ENCODE measurements around the gene RHOF. TPM values are rescaled to one million over a fixed set of nuclear protein-coding genes. Genes with fewer than 3 reads are reported as not detected.

RHOF gene
- total RNA-seq, 1 donor from 2014 or later: 194 TPM

DNA sequence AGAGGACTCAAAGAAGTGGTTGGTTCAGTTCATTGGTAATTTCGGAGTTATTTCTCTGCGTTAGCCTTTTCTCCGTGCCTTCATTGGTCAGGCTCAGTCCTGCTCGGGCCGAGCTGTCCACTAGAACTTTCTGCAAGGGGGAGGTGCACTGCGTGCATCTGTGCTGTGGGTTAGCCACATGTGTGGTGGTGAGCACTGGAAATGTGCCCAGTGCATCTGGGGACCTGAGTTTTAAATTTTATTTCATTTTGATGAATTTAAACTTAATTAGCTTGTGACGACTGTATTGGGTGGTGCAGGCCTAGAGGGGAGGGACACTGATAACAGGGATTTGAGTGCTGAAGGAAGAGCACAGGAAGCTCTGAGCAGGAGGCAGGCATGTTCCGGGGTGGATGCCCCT, 34.8 kb upstream of the RHOF start:
- Histone ChIP-seq H3K36me3 (ENCODE audit: control insufficient read depth, insufficient read depth, low read length) (peaks cover 3% of the 10 kb centered on the region), H3K4me3 (ENCODE audit: low read depth, low read length) (no peak overlapping the region), H3K27me3 (ENCODE audit: control insufficient read depth, insufficient read depth, low read length) (no peaks in the 10 kb centered on the region)
- no peak for TF ChIP-seq CTCF (IDR thresholded peaks at IDR 0.05; ENCODE audit: insufficient read depth, low read length, poor library complexity, severe bottlenecking)
- no peak for DNase-seq (ENCODE audit: low read depth)

DNA sequence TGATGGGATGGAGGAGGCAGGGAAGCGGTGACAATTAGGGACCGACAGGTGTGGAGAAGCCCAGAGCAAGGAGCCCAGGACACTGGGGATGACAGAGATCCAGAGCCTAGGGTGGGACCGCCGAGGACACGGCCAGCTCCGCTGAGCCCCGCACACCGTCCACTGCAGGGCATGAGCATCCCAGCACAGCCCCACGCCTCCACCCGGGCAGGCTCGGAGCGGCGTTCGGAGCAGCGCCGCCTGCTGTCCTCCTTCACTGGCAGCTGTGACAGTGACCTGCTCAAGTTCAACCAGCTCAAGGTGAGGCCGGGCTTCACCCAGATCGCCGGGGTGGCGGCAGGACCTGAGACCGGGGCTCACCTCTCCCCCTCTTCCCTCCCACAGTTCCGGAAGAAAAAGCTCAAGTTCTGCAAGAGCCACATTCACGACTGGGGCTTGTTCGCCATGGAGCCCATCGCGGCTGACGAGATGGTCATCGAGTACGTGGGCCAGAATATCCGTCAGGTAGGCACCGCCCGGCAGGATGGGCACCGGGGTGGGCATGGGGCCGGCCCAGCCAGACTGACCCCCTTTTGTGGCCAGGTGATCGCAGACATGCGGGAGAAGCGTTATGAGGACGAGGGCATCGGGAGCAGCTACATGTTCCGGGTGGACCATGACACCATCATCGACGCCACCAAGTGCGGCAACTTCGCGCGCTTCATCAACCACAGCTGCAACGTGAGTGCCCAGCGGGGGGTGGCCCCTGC, 34.0 kb upstream of the RHOF start:
- TF ChIP-seq CTCF (IDR thresholded peaks at IDR 0.05; ENCODE audit: insufficient read depth, low read length, poor library complexity, severe bottlenecking): no peak
- Histone ChIP-seq H3K4me3 (ENCODE audit: low read depth, low read length) (no peak overlapping the region), H3K27me3 (ENCODE audit: control insufficient read depth, insufficient read depth, low read length) (no peaks in the 10 kb centered on the region), H3K36me3 (ENCODE audit: control insufficient read depth, insufficient read depth, low read length) (peaks cover 3% of the 10 kb centered on the region)
- no peak for DNase-seq (ENCODE audit: low read depth)

DNA sequence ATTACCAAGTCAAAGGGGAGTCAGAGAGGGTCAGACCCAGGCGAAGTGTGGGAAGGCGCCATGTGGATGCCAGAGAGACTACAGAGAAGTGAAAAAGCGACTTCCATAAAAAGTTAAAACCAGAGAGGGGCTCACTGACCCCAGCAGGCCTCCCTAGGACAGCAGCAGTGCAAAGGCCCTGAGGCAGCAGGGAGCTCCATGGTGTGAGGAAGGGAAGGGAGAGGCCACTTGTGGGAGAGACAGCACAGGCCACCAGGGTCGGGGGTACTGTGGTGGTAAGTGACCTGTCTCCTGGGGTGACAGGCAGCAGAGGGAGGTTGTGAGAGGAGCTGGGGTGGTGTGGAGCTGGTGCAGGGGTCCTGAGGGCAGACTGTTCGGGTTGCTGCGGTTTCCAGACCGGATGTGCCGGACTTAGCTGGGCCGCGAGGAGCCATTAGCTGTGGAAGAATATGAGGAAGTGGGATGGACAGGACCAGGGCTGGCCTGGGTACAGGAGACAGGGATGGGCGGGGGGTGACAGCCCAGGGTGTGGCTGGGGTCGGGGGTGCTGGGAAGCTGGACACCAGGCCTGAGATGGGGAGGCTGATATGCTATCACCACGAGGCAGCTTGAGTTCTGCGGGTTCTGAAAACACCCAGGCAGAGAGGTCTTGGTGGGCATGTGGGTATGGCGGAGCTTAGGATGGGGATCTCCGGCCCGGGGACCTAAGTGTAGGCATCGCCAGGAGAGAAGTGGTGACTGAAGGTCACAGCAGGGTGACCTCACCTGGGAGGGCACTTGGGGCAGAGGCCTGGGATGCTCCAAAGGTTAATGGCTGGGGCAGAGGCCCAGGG, 33.0 kb upstream of the RHOF start:
- DNase-seq (ENCODE audit: low read depth): no peak
- peaks cover 3% of the 10 kb centered on the region for H3K36me3 ChIP-seq (ENCODE audit: control insufficient read depth, insufficient read depth, low read length)
- no peak for TF ChIP-seq CTCF (IDR thresholded peaks at IDR 0.05; ENCODE audit: insufficient read depth, low read length, poor library complexity, severe bottlenecking)
- H3K4me3 ChIP-seq (ENCODE audit: low read depth, low read length): no peak overlapping the region
- H3K27me3 ChIP-seq (ENCODE audit: control insufficient read depth, insufficient read depth, low read length): no peaks in the 10 kb centered on the region

DNA sequence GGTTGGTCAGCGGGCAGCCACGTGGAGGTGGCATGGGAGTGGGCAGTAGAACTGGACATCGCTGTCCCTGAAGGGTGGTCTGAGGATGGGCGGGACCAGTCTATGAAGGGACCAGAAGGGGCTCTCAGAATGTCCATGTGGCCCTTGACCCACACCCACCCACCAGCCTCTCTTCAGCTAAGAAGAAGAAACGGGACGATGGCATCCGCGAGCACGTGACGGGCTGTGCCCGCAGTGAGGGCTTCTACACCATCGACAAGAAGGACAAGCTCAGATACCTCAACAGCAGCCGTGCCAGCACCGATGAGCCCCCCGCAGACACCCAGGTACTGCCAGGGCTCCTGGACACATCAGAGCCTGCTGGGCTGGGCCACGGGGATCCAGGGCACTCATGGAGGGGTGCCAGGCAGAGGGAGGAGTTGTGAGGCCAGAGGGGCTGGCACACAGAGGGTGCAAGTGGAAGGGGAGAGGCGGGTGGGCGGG, 31.6 kb upstream of the RHOF start:
- no peak overlapping the region for H3K4me3 ChIP-seq (ENCODE audit: low read depth, low read length)
- peaks cover 3% of the 10 kb centered on the region for H3K36me3 ChIP-seq (ENCODE audit: control insufficient read depth, insufficient read depth, low read length)
- no peak for TF ChIP-seq CTCF (IDR thresholded peaks at IDR 0.05; ENCODE audit: insufficient read depth, low read length, poor library complexity, severe bottlenecking)
- no peaks in the 10 kb centered on the region for H3K27me3 ChIP-seq (ENCODE audit: control insufficient read depth, insufficient read depth, low read length)
- DNase-seq (ENCODE audit: low read depth): no peak

DNA sequence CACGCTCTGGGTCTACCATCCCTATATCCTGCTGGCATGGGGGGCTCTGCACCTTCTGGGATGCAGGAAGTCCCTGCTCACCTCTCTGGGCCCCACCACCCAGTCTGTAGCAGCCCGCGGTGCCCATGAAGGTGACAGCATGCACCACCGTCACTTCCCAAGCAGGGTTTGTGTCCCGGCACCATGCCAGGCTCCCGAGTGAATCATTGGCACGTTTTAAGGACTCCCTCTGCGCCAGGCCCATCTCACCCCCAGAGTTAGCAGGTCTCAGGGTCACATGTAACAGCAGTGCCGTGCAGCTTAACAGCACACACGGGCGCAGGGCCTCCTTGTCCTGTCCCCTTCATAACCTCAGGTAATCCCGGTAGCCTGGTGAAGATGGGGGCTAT, 30.2 kb upstream of the RHOF start:
- no peak overlapping the region for H3K4me3 ChIP-seq (ENCODE audit: low read depth, low read length)
- no peak for TF ChIP-seq CTCF (IDR thresholded peaks at IDR 0.05; ENCODE audit: insufficient read depth, low read length, poor library complexity, severe bottlenecking)
- H3K27me3 ChIP-seq (ENCODE audit: control insufficient read depth, insufficient read depth, low read length): no peaks in the 10 kb centered on the region
- peaks cover 5% of the 10 kb centered on the region for H3K36me3 ChIP-seq (ENCODE audit: control insufficient read depth, insufficient read depth, low read length)
- DNase-seq (ENCODE audit: low read depth): no peak
